Liver (tissue), 3 donors: ENCODE measurements around the gene CTNNA2.

ENCODE experiments used
- ATF3 ChIP-seq: IDR thresholded peaks from 2 replicates; pipeline ENCODE4 v1.6.1; 2016; ENCODE audit warnings: antibody characterized with exemption
- CTCF ChIP-seq: fragments of 150-350 bp; IDR thresholded peaks from 2 replicates; pipeline ENCODE4 v1.5.1; 2017; ENCODE audit warnings: improper control_type of control experiment, low read depth, low read length; ENCODE audit not compliant: missing input control
- JUND ChIP-seq, 2 donors: IDR thresholded peaks; 2 replicates each; pipeline ENCODE4 v1.6.1; 2016; ENCODE audit warnings: antibody characterized with exemption in 2 of 2
- REST ChIP-seq: IDR thresholded peaks from 2 replicates; pipeline ENCODE4 v1.6.1; 2016; ENCODE audit warnings: antibody characterized with exemption, mild to moderate bottlenecking
- SP1 ChIP-seq: IDR thresholded peaks from 2 replicates; pipeline ENCODE4 v1.6.1; 2018; ENCODE audit warnings: antibody characterized with exemption, mild to moderate bottlenecking
- TAF1 ChIP-seq: conservative IDR thresholded peaks from 2 replicates; pipeline ENCODE4 v1.6.1; 2016; ENCODE audit warnings: antibody characterized with exemption, mild to moderate bottlenecking
- donor health status: healthy.
- donor health status: healthy.

- no peak for TF ChIP-seq ATF3
- no peak for TF ChIP-seq CTCF
- TF ChIP-seq REST: no peak
- TF ChIP-seq JUND (IDR thresholded peaks at IDR 0.05): no peak
- TF ChIP-seq SP1: no peak
- no peak for TF ChIP-seq TAF1
These were observed 1130.7 kb downstream of the CTNNA2 start for GRCh38 chr2:80643598-80643997.
